ENCODE measurements around the gene ESYT2. TPM values are rescaled to one million over a fixed set of nuclear protein-coding genes. Genes with fewer than 3 reads are reported as not detected.
"Not testable (repeated sequence)": the region's sequence is repeated elsewhere in the genome, so short reads cannot be mapped to it uniquely, and the experiment has no call there.

ESYT2 gene
- total RNA-seq, 1 donor from 2014 or later: 41.4 TPM

DNA sequence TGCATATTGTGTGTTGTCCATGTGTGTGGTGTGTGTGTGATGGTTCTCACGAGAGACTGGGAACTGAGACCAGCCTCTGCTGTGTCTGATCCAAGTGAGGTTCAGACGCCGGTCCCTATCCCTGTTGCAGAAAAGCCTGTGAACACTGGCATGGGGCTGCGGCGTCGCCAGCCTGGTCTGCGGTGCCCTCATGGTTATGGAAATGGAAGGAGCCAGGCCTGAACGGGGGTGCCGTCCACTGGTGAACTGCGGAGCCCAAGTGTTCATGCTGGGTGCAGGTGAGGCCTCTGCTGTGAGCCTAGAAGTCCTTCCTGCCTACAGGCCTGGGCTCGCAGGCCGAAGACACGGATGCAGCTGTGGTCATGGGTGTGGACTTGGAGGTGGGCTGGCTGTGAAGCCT lies 106.0 kb downstream of the ESYT2 start:
- no peak for ATAC-seq

DNA sequence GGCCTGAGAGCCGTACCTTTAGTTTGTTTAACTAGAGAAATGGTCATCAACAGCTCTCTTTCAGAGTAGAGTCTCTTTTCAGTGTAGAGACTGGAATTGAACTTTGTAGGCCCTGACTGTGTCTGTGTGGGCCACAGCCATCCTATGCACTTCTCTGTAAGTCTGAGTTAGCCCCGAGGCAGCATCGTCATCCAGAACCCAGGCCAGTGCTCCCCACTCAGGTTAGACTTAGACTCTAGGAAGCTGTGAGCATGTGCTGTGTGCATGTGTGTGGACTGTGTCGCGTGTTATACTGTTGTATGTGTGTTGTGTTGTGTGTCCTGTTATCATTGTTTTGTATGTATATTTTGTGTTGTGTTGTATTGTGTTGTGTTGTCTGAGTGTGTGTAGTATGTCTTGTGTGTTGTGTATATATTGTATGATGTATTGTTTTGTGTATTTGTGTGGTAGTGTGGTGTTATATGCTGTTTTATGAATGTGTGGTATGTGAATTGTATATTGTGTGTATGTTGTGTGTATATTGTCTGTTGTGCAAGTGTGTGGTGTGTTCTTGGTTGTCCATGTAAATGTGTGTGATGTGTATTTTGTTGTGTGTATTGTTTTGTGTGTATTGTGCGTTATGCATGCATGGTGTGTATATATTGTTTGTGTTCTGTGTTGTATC lies 106.6 kb downstream of the ESYT2 start:
- ATAC-seq: no peak

DNA sequence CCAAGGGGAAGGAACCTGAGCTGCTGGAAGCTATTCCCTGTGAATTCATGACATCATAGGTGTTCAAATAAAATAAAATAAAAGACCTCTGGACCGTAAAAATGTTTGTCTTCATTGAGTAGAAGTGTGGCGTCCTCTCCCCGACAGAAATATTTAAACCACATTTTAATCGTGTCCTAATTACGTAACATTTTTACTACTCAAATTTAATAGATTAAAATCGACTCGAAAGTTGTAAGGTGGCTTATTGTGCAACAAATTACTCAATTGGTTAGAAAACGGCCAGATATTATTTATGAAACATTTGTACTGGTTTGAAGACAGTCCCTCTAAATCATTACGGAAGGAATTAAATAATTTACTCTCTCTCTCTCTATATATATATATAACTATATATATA lies 109.2 kb downstream of the ESYT2 start:
- ATAC-seq: no peak

DNA sequence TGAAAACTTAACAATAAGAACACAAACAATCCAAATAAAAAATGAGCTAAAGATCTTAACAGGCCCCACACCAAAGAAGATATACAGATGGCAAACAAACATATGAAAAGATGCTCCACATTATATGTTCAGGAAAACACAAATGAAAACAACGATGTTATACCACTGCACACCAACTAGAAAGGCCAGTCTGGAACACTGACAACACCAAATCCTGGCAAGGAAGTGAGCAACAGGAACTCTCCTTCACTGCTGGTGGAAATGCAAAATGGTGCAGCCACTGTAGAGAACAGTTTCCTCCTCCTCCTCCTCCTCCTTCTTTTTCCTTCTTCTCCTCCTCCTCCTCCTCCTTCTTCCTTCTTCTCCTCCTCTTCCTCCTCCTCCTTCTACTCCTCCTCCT lies 112.5 kb downstream of the ESYT2 start:
- no peak for ATAC-seq

DNA sequence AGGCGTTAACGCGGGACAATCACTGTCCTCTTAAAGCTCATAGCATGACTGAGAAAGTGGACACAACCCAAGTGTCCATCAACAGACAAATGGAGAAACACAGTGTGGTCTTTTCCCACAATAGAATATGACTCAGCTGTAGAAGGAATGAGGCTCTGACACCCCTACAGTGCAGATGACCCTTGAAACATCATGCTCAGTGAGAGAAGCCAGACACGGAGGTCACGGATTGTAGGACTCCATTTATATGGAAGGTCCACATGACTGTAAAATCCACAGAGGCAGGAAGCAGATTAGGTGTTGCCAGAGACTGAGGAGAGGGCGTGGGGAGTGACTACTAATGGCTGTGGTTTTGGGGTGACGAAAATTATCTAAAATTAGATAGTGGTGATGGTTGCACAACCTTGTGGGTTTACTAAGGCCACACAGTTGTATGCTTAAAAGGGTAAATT lies 118.6 kb downstream of the ESYT2 start:
- no peak for ATAC-seq

DNA sequence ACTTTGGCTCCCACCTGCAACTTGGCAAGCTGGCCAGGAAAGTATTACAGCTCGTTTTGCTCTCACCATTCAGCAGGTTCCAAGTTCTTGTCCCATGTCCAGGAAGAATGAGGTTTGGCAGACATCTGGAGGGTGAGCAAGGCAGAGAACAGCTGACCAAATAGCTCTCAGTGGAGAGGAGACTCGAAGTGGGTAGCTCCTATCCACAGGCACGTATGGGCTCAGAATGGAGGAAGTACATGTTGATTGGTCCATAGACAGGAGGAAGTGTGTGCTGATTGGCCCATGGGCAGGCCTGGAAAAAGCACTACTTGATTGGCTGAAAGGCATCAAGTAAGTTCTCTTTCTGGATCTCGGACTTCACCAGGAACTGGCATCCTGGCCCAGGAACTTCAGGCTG lies 121.7 kb downstream of the ESYT2 start:
- no peak for ATAC-seq

DNA sequence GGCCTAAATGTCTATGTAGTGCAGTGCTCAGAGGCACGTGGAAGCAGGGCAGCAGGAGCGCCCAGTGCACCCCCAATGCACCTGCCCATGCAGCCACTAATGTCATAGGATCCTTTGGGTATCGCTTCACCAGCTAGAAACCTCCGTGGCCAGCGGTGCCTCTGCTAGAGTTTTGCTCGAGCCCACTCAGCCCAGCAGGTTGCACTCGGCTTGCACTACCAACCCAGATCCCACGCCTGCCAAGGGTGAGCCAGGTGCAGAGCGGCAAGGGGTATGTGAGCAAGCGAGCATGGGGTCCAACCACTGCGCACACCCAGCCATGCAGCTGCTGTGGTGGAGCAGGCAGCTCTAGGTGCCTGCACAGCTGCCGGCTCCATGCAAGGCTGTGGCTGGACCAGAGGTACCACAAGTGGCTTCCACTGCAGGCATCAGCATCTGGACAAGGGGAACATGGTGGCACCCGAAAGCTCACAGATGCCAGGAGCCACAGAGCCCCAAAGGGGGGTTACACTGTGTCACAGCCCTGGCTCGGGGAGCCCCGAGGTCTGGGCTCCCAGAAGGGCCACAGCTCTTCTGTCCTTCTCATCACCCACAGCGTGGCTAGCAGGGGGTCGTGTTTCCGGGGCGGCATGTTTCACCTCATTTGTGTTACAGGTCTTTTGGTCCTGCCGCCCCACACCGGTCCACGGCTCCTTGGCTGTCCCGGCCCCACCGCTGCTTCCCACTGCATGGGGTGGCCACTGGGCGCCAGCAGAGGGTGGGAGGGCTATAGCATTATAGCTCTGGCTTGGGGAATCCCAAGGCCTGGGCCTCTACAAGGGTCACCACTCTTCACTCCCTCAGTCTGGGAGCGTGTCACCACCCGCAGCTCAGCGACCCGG lies 122.4 kb downstream of the ESYT2 start:
- ATAC-seq: no peak

DNA sequence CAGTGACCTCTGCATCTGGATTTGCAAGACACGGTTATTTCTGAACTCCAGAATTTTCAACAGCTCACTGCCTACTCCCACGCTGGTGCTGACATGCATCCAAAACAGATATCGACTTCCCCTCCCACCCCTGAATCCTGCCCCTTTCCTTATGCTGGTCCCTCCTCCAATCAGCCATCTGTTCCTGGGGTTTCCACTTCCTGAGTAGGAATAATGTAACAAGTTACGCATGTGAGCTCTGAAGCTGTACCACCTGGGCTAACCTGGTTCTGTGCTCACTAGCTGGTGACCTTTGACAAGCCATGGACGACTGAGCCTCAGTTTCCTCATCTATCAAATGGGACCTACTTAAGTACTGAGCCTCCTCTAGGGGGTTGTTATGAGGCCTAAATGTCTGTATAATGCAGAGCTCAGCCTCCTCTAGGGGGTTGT lies 123.0 kb downstream of the ESYT2 start:
- no peak for ATAC-seq

DNA sequence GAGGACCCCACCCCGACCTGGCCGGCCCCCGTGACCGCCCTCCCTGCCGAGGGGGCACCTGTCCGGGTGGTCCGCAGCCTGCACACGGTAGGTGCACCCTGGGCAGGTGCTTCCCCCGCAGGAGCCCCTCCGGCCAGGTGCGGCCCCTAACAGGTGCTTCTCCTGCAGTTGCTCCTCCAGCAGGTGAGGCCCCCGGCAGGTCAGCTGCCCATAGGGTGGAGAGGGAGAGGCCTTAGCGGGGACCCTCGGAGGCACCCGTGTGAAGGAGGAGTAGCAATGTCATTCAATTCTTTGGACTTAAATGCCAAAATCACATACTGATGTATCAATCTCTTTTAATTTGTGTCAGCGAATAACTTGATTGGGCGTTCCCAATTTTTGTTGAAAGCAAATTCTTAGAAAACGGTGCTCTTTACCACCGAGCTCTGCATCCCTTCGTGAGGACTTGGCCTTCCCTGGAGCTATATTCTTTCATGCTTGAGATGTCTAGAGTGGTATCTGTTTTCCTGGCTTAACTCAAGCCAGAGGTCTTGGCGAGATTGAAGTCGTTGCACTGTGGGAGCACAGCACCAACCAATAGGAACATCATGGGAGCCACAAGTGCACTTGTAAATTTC lies 124.0 kb downstream of the ESYT2 start:
- no peak for ATAC-seq

DNA sequence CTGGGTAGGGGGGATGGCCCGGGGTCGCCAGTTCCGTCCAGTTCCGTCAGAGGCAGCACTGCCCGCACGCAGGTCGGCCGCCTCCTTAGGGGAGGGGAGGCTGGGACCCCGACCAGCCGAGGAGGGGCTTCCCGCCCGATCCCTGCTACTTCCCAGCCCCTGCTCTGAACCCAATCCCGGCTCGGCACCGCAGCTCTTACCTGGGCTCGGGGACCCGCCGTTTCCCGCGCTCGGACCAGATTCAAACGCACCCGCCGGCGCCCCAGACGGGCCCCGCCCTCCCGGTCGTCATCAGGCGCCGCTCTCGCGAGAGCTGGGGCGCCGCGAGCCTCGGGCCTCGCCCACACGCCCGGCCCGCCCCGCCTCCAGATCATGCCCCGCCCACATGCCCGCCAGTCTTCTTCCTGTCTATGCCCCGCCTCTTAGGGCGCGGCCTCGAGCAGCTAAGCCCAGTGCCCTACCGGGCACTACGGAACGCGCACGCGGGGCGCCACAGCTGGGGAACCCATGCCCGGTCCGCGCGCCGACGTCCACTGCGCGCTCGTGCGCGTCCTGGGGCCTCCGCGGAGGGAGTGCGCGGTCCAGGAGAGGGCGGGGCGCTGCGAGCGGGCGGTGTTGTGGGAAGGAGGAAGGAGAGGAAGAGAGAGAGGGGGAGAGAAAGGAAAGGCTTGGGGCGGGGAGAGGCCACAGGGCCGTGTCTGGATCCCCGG lies 124.6 kb downstream of the ESYT2 start, which contains the start of gene NCAPG2:
NCAPG2 (minus strand) TSS at position 281 of the 710 bp plus-strand sequence. CDS start 2,905 bp downstream, outside the sequence.
- peak; percentile 100 for ATAC-seq

DNA sequence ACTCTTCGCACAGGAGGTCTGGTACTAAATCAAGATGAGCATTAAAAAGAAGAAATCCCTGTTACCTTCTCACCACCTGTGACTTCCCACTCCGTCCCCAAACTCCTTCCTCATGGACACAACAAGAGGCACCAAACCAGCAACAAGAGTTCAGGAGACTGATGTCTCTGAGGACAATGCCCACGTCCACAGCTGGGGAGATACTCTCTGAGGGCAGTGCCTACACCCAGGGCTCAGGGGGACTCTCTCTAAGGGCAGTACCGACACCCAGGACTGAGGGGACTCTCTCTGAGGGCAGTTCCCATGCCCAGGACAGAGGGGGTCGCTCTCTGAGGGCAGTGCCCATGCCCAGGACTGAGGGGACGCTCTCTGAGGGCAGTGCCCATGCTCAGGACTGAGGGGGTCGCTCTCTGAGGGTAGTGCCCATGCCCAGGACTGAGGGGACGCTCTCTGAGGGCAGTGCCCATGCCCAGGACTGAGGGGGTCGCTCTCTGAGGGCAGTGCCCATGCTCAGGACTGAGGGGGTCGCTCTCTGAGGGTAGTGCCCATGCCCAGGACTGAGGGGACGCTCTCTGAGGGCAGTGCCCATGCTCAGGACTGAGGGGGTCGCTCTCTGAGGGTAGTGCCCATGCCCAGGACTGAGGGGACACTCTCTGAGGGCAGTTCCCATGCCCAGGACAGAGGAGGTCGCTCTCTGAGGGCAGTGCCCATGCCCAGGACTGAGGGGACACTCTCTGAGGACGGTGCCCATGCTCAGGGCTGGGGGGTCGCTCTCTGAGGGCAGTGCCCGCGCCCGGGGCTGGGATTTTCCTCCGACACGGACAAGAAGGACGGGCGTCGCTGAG lies 125.4 kb downstream of the ESYT2 start:
- ATAC-seq: not testable (repeated sequence)

DNA sequence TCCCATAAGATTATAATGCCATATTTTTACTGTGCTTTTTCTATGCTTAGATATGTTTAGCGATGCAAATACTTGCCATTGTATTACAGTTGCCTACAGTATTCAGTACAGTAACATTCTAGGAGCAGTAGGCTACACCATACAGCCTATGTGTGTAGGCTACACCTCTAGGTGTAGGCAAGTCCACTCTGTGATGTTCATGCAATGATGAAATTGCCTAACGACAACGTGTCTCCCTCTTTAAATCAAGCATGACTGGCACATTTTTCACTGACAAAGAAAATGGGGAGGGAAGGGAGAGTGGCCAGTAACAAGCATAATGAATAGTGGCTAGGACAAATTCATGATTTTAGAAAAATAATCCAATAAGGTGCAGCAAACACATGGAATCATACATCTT lies 126.4 kb downstream of the ESYT2 start:
- ATAC-seq: no peak

DNA sequence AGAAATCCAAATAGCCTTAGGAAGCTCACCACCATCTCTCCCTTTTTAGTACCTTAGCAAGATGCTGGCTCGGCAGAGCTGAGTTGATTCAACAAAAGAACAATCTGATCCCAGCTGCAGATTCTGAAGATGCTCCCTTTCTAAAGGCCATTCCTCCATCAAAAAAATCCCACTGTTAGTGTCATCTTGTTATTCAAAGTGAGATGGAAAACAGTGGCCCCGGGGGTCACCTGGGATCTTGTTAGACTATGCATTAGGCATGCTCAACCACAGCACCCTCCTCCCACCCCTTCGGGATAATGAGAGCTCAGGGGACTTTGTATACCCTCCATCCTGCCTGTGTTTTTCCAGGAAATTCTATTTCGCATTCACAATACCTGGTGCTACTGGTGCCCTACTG lies 127.1 kb downstream of the ESYT2 start:
- ATAC-seq: no peak

DNA sequence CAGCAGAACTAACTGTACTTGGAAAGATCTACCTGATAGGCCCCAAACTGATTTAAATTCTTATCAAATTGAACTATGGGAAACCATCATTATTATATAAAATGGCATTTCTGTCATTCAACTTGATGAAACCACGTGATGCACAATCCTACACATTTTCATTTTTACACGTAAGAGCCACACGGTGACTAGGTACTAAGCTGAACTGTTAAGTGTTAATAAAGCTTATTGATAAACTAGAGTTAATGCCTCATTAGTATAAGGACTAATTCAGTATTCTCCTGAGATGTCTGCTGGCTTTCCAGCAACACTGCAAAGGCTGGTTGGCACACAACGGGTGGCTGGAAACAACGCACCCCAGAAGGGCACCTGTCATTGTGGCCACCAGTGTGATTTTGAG lies 129.3 kb downstream of the ESYT2 start:
- ATAC-seq: no peak

DNA sequence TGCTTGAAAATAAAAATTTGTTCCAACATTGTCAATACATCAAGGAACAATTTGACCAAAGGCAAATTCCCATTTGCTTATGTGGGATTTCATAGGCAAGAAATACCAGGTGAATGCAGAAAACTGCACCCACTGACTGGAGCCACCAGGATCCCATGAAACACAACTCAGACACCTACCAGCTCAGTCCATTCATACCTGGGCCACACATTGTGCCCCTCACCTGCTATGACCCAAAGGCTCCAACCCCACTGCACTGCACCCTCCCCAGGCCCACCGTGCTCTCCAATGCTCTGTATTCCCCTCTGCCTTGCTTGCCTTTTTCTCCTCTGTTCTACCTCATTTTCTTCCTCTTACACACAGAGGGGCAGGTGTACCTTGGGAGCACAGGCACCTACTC lies 130.0 kb downstream of the ESYT2 start:
- no peak for ATAC-seq

DNA sequence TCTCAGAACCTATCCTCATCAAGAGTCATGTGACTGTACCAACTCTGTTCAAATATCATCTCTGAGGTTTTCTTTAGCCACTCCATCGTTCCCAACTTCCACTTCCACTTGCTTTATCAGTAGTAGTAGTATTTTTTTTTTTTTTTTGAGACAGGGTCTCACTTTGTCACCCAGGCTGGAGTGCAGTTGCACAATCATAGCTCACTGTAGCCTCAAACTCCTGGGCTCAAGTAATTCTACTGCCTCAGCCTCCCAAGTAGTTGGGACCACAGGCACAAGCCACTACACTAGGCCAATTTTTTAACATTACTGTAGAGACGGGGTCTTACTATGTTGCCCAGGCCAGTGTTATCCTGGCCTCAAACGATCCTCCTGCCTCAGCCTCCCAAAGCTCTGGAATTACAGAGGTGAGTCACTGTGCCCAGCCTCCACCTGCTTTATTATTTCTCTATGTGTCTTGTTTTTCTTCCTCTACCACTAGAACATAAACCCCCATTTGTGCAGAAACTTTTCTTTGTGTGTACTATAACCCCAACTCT lies 130.6 kb downstream of the ESYT2 start:
- ATAC-seq: no peak

DNA sequence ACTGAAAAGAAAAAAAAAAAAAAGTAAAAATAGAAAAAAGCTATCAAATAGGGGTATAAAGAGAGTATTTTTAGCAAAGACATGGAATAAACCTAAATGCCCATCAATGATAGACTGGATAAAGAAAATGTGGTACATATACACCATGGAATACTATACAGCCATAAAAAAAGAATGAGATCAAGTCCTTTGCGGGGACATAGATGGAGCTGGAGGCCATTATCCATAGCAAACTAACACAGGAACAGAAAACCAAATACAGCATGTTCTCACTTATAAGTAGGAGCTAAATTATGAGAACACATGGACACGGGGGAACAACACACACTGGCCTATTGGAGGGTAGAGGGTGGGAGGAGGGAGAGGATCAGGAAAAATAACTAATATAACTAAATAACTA lies 131.7 kb downstream of the ESYT2 start:
- ATAC-seq: not testable (repeated sequence)

DNA sequence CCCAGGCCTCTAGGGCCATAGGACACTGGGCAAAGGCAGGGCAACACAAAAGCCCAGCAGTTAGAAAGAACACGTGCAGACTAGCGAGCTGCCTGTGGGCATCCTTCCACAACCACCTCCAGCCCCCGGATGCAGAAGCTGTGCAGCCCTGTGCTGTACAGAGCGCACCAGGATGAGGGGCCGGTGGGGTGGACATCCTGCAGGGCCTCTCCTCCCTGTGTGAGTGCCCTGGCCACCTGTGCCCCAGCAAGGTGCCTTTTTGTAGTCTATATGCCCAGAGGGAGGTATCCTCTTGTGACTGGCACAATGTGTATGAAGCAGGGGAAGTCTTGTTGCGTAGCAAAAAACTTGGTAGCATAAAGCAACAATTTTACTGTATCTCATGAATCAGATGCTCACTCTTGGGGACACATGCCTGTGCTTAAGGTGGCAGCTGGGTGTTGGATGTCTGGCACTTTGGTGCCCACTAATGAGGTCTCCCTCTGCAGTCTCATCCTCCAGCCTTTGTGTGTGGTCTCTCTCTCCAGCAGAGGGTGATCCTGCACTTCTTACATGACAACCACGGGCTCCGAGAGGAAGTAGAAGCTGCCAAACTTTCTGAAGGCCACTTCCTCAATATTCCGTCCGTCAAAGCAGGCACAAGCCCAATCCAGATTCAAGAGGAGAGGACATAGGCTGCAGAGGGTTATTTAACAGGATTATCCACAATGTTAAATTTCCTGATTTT lies 133.4 kb downstream of the ESYT2 start:
- peak; percentile 82 for ATAC-seq

DNA sequence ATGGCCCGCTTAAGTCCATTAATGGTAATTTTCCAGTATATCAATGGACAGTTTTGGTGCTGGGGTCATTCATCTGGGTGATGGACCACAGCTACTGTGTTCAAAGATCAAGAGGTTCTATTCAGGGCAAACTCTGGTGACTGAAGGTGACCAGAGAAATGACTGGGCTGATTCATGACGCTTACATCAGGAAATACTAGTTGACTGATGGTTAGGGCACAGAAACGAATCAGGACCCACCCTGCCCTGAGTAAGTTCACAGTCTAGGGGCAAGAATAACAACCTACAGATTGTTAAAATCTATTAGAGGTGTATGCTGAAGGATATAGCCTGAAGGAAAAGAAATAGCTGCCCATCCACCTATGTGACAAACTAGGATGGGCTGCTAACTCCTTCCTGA lies 134.3 kb downstream of the ESYT2 start:
- no peak for ATAC-seq

DNA sequence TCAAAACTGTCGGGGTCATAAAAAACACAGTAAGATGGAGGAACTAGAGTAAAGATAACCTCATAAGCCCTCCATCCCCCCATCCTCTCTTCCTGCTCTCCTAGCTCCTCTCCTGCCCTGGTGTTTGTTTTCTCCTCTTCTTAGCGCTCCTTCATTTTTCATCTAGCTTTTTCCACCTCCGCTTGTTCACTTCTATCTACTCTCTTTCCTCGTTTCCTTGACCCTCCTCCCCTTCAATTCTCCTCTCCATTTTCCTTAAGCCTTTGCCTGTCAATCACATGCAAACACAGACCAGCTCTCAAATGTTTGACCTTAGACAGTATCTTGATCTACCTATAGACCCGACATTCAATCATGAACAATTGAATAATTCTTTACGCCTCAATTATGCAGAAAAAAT lies 134.7 kb downstream of the ESYT2 start:
- no peak for ATAC-seq

DNA sequence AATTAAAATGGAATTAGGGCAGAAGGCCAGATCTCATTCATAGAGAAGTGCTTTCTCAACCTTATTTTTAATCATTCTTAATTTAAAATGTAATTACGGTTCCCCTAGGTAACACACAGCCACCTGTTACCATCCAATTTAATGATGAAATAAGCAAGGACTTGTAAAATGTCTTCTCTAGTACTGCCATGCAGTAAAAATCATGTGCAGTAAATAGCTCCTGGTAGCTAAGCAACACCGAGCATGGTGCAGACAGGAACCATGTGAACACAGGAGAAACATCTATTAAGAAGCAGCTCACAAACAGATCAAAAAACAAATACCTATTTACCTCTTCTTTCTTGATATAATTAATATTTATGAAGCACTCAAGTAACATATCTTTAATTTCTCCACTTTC lies 139.8 kb downstream of the ESYT2 start:
- no peak for ATAC-seq
